ENCODE results near the gene BRD8. TPM values are rescaled to one million over a fixed set of nuclear protein-coding genes. Genes with fewer than 3 reads are reported as not detected.

Gene BRD8
- total RNA-seq, 1 experiment from 2014 or later: 104 TPM

GRCh38 chr5:138105709-138106108 lies 72.7 kb downstream of the BRD8 start:
- Mint-ChIP-seq H3K27ac (ENCODE audit: unreplicated experiment) (no peak overlapping the region), H3K36me3 (ENCODE audit: insufficient read depth, unreplicated experiment) (no peaks in the 10 kb centered on the region), H3K4me1 (ENCODE audit: low read depth, unreplicated experiment) (peaks cover 29% of the 10 kb centered on the region), H3K27me3 (ENCODE audit: insufficient read depth, unreplicated experiment) (no peaks in the 10 kb centered on the region), H3K9me3 (ENCODE audit: unreplicated experiment) (peaks cover 8% of the 10 kb centered on the region), H3K4me3 (ENCODE audit: unreplicated experiment) (no peak overlapping the region)
- intact Hi-C loops (cut with micrococcal nuclease; ENCODE audit: unreplicated experiment): no loop called here
- ChIA-PET CTCF (no interaction called here), POLR2A (no interaction called here)
- BruUV-seq (replicated peaks): no TSS peak
- DNase-seq: no peak
- Histone ChIP-seq H3K4me1 (peaks cover 18% of the 10 kb centered on the region; the same call in 1 of the 2 replicates), H3K27me3 (replicated peaks; ENCODE audit: control insufficient read depth, insufficient read depth, low read length) (no peaks in the 10 kb centered on the region), H3K4me3 (ENCODE audit: low read depth, low read length) (no peak overlapping the region), H3K9me3 (no peaks in the 10 kb centered on the region), H3K36me3 (ENCODE audit: control insufficient read depth, insufficient read depth, low read length) (no peaks in the 10 kb centered on the region)
- TF ChIP-seq CTCF (IDR thresholded peaks at IDR 0.05; ENCODE audit: insufficient read depth in 1 of 2, low read depth in 1 of 2, low read length in 1 of 2, severe bottlenecking in 1 of 2, unreplicated experiment in 1 of 2): no peak

GRCh38 chr5:138103319-138103637 lies 75.2 kb downstream of the BRD8 start:
- H3K36me3 Mint-ChIP-seq (ENCODE audit: insufficient read depth, unreplicated experiment): no peaks in the 10 kb centered on the region
- intact Hi-C loops (cut with micrococcal nuclease; ENCODE audit: unreplicated experiment): loop anchor here (1.0 kb wide), 1 partner anchor 8 kb away; no protein-coding TSS in a partner anchor
- no peak for TF ChIP-seq CTCF (IDR thresholded peaks at IDR 0.05; ENCODE audit: insufficient read depth in 1 of 2, low read depth in 1 of 2, low read length in 1 of 2, severe bottlenecking in 1 of 2, unreplicated experiment in 1 of 2)
- Histone ChIP-seq H3K4me3 (ENCODE audit: low read depth, low read length) (no peak overlapping the region), H3K9me3 (no peaks in the 10 kb centered on the region), H3K36me3 (ENCODE audit: control insufficient read depth, insufficient read depth, low read length) (no peaks in the 10 kb centered on the region), H3K27me3 (replicated peaks; ENCODE audit: control insufficient read depth, insufficient read depth, low read length) (no peaks in the 10 kb centered on the region), H3K4me1 (peaks cover 18% of the 10 kb centered on the region; the same call in 1 of the 2 replicates)
- H3K4me3 Mint-ChIP-seq (ENCODE audit: unreplicated experiment): no peak overlapping the region
- H3K27ac Mint-ChIP-seq (ENCODE audit: unreplicated experiment): no peak overlapping the region
- ChIA-PET CTCF (interaction anchor here (0.5 kb wide), 1 partner anchor 19 kb away, joined by 4 read pairs; no protein-coding TSS in a partner anchor), POLR2A (no interaction called here)
- H3K9me3 Mint-ChIP-seq (ENCODE audit: unreplicated experiment): peaks cover 20% of the 10 kb centered on the region
- BruUV-seq (replicated peaks): no TSS peak
- H3K27me3 Mint-ChIP-seq (ENCODE audit: insufficient read depth, unreplicated experiment): no peaks in the 10 kb centered on the region
- peaks cover 27% of the 10 kb centered on the region for H3K4me1 Mint-ChIP-seq (ENCODE audit: low read depth, unreplicated experiment)
- no peak for DNase-seq

- H3K36me3 Mint-ChIP-seq (ENCODE audit: insufficient read depth, unreplicated experiment): no peaks in the 10 kb centered on the region
- Histone ChIP-seq H3K9me3 (no peaks in the 10 kb centered on the region), H3K4me1 (peaks cover 20% of the 10 kb centered on the region), H3K27me3 (replicated peaks; ENCODE audit: control insufficient read depth, insufficient read depth, low read length) (no peaks in the 10 kb centered on the region), H3K4me3 (ENCODE audit: low read depth, low read length) (no peak overlapping the region), H3K36me3 (ENCODE audit: control insufficient read depth, insufficient read depth, low read length) (no peaks in the 10 kb centered on the region)
- H3K27ac Mint-ChIP-seq (ENCODE audit: unreplicated experiment): no peak overlapping the region
- no peak for TF ChIP-seq CTCF (IDR thresholded peaks at IDR 0.05; ENCODE audit: insufficient read depth in 1 of 2, low read depth in 1 of 2, low read length in 1 of 2, severe bottlenecking in 1 of 2, unreplicated experiment in 1 of 2)
- H3K9me3 Mint-ChIP-seq (ENCODE audit: unreplicated experiment): peaks cover 20% of the 10 kb centered on the region
- H3K4me3 Mint-ChIP-seq (ENCODE audit: unreplicated experiment): no peak overlapping the region
- no TSS peak for BruUV-seq (replicated peaks)
- H3K4me1 Mint-ChIP-seq (ENCODE audit: low read depth, unreplicated experiment): peaks cover 26% of the 10 kb centered on the region
- ChIA-PET CTCF (interaction anchor here (0.5 to 0.6 kb wide), 2 partner anchors 20 to 548 kb away, joined by 3 to 4 read pairs; no protein-coding TSS in a partner anchor), POLR2A (no interaction called here)
- intact Hi-C loops (cut with micrococcal nuclease; ENCODE audit: unreplicated experiment): loop anchor here (1.0 kb wide), 1 partner anchor 7 kb away; no protein-coding TSS in a partner anchor
- no peak for DNase-seq
- no peaks in the 10 kb centered on the region for H3K27me3 Mint-ChIP-seq (ENCODE audit: insufficient read depth, unreplicated experiment)
Measured at GRCh38 chr5:138102454-138103318, 75.7 kb downstream of the BRD8 start.
